Neutrophil (primary cell): Measurements from ENCODE around the gene CDH13.

Experiments used
- H3K27ac ChIP-seq: fragments of 200-600 bp; sonication (generic); 2 replicates; pipeline ENCODE4 v1.5.1; 2016; ENCODE audit warnings: mild to moderate bottlenecking, moderate library complexity
- H3K27me3 ChIP-seq: fragments of 200-600 bp; sonication (generic); 2 replicates; pipeline ENCODE4 v1.6.0; 2016; ENCODE audit warnings: mild to moderate bottlenecking
- H3K36me3 ChIP-seq: fragments of 200-600 bp; sonication (generic); 2 replicates; pipeline ENCODE4 v1.5.1; 2017
- H3K4me1 ChIP-seq, 2 experiments: fragments of 200-600 bp in 1 of 2; sonication (generic) in 1 of 2; 1 replicate in 1 of 2; 2 replicates in 1 of 2; pipeline versions ENCODE4 v1.5.1 to v1.6.1; 2013 to 2016; ENCODE audit warnings: low read depth in 1 of 2, low read length in 1 of 2, mild to moderate bottlenecking in 1 of 2, moderate library complexity in 1 of 2; ENCODE audit not compliant: control insufficient read depth in 1 of 2, insufficient read depth in 1 of 2
- H3K4me3 ChIP-seq, 2 experiments: fragments of 200-600 bp in 1 of 2; sonication (generic) in 1 of 2; 1 replicate in 1 of 2; 2 replicates in 1 of 2; pipeline ENCODE4 v1.5.1; 2013 to 2016; ENCODE audit warnings: low read depth in 1 of 2, low read length in 1 of 2, mild to moderate bottlenecking in 1 of 2, moderate library complexity in 1 of 2
- H3K9me3 ChIP-seq: fragments of 200-600 bp; sonication (generic); 2 replicates; pipeline ENCODE4 v1.5.1; 2016
- TF ChIP-seq, protein P1 (sequence below): fragments of 200-600 bp; sonication (generic); IDR thresholded peaks from 2 replicates; pipeline ENCODE4 v1.5.1; 2016; ENCODE audit warnings: antibody characterized with exemption

CDH13 gene

GRCh38 chr16:83470416-83470815, 843.6 kb downstream of the CDH13 start:
- no peaks in the 10 kb centered on the region for H3K9me3 ChIP-seq
- H3K27ac ChIP-seq, result no peak overlapping the region
- TF ChIP-seq, protein P1, sequence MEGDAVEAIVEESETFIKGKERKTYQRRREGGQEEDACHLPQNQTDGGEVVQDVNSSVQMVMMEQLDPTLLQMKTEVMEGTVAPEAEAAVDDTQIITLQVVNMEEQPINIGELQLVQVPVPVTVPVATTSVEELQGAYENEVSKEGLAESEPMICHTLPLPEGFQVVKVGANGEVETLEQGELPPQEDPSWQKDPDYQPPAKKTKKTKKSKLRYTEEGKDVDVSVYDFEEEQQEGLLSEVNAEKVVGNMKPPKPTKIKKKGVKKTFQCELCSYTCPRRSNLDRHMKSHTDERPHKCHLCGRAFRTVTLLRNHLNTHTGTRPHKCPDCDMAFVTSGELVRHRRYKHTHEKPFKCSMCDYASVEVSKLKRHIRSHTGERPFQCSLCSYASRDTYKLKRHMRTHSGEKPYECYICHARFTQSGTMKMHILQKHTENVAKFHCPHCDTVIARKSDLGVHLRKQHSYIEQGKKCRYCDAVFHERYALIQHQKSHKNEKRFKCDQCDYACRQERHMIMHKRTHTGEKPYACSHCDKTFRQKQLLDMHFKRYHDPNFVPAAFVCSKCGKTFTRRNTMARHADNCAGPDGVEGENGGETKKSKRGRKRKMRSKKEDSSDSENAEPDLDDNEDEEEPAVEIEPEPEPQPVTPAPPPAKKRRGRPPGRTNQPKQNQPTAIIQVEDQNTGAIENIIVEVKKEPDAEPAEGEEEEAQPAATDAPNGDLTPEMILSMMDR, result no peak

GRCh38 chr16:83472776-83473501, 846.2 kb downstream of the CDH13 start:
- H3K4me3 ChIP-seq, result no peak overlapping the region
- TF ChIP-seq, protein P1, result no peak
- H3K9me3 ChIP-seq, result no peaks in the 10 kb centered on the region
- no peaks in the 10 kb centered on the region for H3K27me3 ChIP-seq
- no peaks in the 10 kb centered on the region for H3K36me3 ChIP-seq
- no peak overlapping the region for H3K27ac ChIP-seq
- no peaks in the 10 kb centered on the region for H3K4me1 ChIP-seq

More at GRCh38 chr16:83470416-83470815, 843.6 kb downstream of the CDH13 start:
- Histone ChIP-seq H3K4me1 (no peaks in the 10 kb centered on the region), H3K4me3 (no peak overlapping the region), H3K36me3 (no peaks in the 10 kb centered on the region), H3K27me3 (no peaks in the 10 kb centered on the region)

- H3K27ac ChIP-seq, result no peak overlapping the region
- H3K4me1 ChIP-seq, result no peaks in the 10 kb centered on the region
- no peak overlapping the region for H3K4me3 ChIP-seq
- H3K36me3 ChIP-seq, result no peaks in the 10 kb centered on the region
- TF ChIP-seq, protein P1, result no peak
- no peaks in the 10 kb centered on the region for H3K9me3 ChIP-seq
- no peaks in the 10 kb centered on the region for H3K27me3 ChIP-seq
Observed at GRCh38 chr16:83473926-83474650, 847.3 kb downstream of the CDH13 start.

DNA sequence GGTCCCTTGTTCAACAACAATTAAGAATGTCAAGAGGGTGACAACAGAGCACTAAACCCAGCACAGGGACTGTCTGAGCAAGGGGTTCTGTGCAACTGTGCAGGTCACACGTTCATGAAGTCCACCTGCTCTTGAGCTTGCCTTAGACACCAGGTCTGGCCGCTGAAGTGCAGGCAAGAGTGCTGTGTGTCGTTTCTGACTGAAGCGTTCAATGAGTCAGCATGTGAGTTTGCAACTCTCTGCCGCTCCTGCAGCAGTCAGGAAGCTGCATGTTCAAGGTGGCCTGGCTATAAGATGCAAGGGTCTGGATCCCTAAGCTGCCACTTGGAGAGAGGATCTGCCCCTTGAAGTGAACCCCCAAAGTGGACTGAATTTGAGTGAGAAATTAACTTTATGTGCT, 848.3 kb downstream of the CDH13 start:
- Histone ChIP-seq H3K36me3 (no peaks in the 10 kb centered on the region), H3K27ac (no peak overlapping the region), H3K4me1 (no peaks in the 10 kb centered on the region), H3K27me3 (no peaks in the 10 kb centered on the region), H3K4me3 (no peak overlapping the region), H3K9me3 (no peaks in the 10 kb centered on the region)
- TF ChIP-seq, protein P1, result no peak

- Histone ChIP-seq H3K9me3 (no peaks in the 10 kb centered on the region), H3K4me3 (no peak overlapping the region), H3K36me3 (no peaks in the 10 kb centered on the region), H3K27me3 (no peaks in the 10 kb centered on the region), H3K4me1 (no peaks in the 10 kb centered on the region), H3K27ac (no peak overlapping the region)
- TF ChIP-seq, protein P1, result no peak
Observed at GRCh38 chr16:83481589-83481988, 854.8 kb downstream of the CDH13 start.
